Measurements from ENCODE around the gene APOE. TPM values are rescaled to one million over a fixed set of nuclear protein-coding genes. Genes with fewer than 3 reads are reported as not detected.

The APOE gene
- total and polyA plus RNA-seq, 12 donors = 569 to 21,602 (median 8,894) TPM

DNA sequence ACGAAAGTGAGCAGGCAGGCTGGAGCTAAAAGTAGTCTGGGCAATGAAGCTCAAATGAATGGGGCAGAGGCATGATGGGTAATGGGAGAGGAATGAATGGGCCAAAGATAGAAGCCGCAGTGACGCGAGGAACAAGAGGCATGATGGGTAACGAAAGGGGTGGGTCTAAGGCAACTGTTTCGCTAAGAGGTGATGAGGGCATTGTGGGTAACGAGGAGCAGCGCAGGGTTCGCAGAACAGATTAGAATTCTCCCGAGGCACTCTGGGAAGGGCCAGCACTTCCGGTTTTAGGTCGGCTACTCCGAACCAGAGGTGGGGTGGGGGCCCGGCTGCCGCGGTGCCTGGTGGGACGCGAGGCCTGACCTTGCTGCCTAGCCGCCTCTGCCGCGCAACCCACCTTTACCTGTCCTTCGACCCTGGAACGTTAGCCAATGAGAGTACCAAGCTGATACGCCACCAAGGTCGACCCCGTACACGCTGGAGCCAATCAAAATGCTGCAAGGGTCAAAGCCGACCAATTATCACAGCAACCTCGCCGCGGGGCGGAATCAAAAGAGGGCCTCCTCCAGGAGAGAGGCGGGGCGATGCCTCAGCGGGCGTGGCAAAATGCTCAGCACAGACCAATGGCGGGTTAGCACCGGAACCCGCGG is 15.1 kb upstream of the APOE start:
- no peaks in the 10 kb centered on the region for H3K9me3 ChIP-seq (replicated peaks in 1 of 3)
- no peaks in the 10 kb centered on the region for H3K27me3 ChIP-seq
- peak in 3 of 7 donors; percentile 100 for DNase-seq
- peak overlapping the region; percentile 66 to 99 (median 89) for H3K27ac ChIP-seq
- H3K4me3 ChIP-seq = peak overlapping the region in 2 of 4 donors; percentile 23 to 56
- H3K4me1 ChIP-seq (replicated peaks in 1 of 2) = peaks cover 25 to 30% of the 10 kb centered on the region in 2 donors
- WGBS, 4 donors = 0 to 1% (median 0%) methylated on average over 11 to 40 of the region's 40 CpGs
- peaks cover 0 to 50% of the 10 kb centered on the region in 2 donors for H3K36me3 ChIP-seq (replicated peaks in 1 of 2)
- TF ChIP-seq, protein P1, sequence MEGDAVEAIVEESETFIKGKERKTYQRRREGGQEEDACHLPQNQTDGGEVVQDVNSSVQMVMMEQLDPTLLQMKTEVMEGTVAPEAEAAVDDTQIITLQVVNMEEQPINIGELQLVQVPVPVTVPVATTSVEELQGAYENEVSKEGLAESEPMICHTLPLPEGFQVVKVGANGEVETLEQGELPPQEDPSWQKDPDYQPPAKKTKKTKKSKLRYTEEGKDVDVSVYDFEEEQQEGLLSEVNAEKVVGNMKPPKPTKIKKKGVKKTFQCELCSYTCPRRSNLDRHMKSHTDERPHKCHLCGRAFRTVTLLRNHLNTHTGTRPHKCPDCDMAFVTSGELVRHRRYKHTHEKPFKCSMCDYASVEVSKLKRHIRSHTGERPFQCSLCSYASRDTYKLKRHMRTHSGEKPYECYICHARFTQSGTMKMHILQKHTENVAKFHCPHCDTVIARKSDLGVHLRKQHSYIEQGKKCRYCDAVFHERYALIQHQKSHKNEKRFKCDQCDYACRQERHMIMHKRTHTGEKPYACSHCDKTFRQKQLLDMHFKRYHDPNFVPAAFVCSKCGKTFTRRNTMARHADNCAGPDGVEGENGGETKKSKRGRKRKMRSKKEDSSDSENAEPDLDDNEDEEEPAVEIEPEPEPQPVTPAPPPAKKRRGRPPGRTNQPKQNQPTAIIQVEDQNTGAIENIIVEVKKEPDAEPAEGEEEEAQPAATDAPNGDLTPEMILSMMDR (IDR thresholded peaks at IDR 0.05) = no peak
- TF ChIP-seq POLR2A (IDR thresholded peaks at IDR 0.05) = peak; percentile 24 to 64
- intact Hi-C loops (cut with DNase I) = no loop called here

DNA sequence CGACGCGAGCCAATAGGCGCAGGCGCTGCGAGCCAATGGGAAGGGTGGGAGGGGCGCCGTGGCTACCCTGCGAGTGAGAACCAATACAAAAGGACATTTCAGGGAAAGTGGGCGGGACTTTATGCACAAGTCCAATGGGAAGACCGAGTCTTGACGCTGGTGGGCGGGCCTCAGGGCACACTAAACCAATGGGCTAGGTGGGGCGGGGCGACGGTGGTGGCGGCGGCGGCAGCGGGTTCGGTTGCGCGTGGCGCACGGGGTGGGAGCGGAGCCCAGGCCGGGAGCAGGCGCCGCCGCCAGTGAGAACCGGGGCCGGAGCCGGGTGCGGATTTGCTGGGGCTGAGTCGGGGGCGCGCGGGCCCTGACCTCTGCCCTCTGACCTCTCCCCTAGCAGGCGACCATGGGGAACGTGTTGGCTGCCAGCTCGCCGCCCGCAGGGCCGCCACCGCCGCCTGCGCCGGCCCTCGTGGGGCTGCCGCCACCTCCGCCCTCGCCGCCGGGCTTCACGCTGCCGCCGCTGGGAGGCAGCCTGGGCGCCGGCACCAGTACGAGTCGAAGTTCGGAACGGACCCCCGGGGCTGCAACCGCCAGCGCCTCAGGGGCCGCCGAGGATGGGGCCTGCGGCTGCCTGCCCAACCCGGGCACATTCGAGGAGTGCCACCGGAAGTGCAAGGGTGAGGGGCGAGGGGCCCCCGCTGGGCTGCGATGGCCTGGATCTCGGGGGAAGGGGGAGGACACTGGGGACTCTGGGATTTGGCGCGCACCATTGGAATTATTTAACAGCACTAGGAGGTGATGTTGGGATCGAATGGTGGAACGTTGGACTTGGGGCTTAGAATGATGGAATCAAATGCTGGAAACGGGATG is 14.3 kb upstream of the APOE start, which contains the start of gene TOMM40:
Gene TOMM40 (plus strand): TSS at position 239 of the 867 bp plus-strand sequence. CDS start 162 bp downstream, at position 401.
- no peaks in the 10 kb centered on the region for H3K27me3 ChIP-seq
- TF ChIP-seq POLR2A (IDR thresholded peaks at IDR 0.05) = peak; percentile 60 to 86
- TF ChIP-seq, protein P1 (IDR thresholded peaks at IDR 0.05) = peak in 2 of 6 experiments; percentile 22 to 33
- WGBS, 4 donors = 0 to 1% (median 1%) methylated on average over 9 to 81 of the region's 81 CpGs
- DNase-seq = peak in 5 of 7 donors; percentile 35 to 100 (median 100)
- H3K4me3 ChIP-seq = peak within 1 kb of the TSS; percentile 1 to 90 (median 54)
- peak within 1 kb of the TSS; percentile 66 to 99 (median 89) for H3K27ac ChIP-seq
- H3K4me1 ChIP-seq (replicated peaks in 1 of 2) = peaks cover 25 to 32% of the 10 kb centered on the region in 2 donors
- H3K9me3 ChIP-seq (replicated peaks in 1 of 3) = no peaks in the 10 kb centered on the region
- peaks cover 0 to 51% of the 10 kb centered on the region in 2 donors for H3K36me3 ChIP-seq (replicated peaks in 1 of 2)
- intact Hi-C loops (cut with DNase I) = no loop called here

DNA sequence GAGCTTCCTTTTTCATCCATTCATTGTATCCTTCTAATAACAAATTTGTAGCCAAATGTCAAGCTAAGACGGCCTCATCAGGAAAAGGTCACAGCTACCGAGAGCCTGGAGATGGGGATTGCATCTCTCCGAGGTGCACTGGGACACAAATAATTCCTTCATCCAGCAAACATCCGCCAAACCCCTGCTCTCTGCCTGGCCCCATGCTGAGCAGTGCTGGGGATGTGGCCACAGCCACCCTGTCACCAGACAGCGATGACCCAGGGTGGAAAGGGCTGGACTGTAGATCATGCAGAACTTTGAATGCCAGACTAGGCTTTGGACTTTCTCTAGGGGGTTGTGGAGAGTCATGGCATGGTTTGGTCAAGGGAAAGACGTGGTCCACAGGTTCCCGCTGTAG is 12.7 kb upstream of the APOE start:
- Histone ChIP-seq H3K36me3 (replicated peaks in 1 of 2) (peaks cover 0 to 52% of the 10 kb centered on the region in 2 donors), H3K27me3 (no peaks in the 10 kb centered on the region)

More for the DNA sequence above, 12.7 kb upstream of the APOE start:
- intact Hi-C loops (cut with DNase I) = no loop called here
- no peak for TF ChIP-seq POLR2A (IDR thresholded peaks at IDR 0.05)
- TF ChIP-seq, protein P1 (IDR thresholded peaks at IDR 0.05) = no peak
- Histone ChIP-seq H3K4me3 (no peak overlapping the region), H3K4me1 (replicated peaks in 1 of 2) (peaks cover 25 to 32% of the 10 kb centered on the region in 2 donors), H3K9me3 (replicated peaks in 1 of 3) (no peaks in the 10 kb centered on the region), H3K27ac (peak overlapping the region in 2 of 5 donors; percentile 46 to 97)
- no peak for DNase-seq
- 69 to 78% (median 75%) methylated on average over 4 to 7 of the region's 7 CpGs for WGBS, 4 donors
